Heart left ventricle (tissue), 16 donors: ENCODE measurements around the gene ZNF43. TPM values are rescaled to one million over a fixed set of nuclear protein-coding genes. Genes with fewer than 3 reads are reported as not detected.
"Not testable (repeated sequence)": the region's sequence is repeated elsewhere in the genome, so short reads cannot be mapped to it uniquely, and the experiment has no call there.

ENCODE experiments used
- ATAC-seq, 4 donors: fragments of 200-7000 bp; cut with Tn5 transposase; one replicate each; pipeline ENCODE4 v1.9.1; 2020 to 2022; ENCODE audit warnings: moderate library complexity in 4 of 4, mild to moderate bottlenecking in 3 of 4, moderate number of reproducible peaks in 1 of 4
- DNase-seq, 5 donors: peaks; one replicate each; pipeline ENCODE4 v3.0.0-alpha.2; 2020
- H3K27ac ChIP-seq, 12 donors: fragments of 200-600 bp; sonication (generic) in 4 of 12; one replicate each; pipeline versions ENCODE4 v1.5.0 to v1.8.0; 2016 to 2022; ENCODE audit warnings: mild to moderate bottlenecking in 2 of 12
- H3K27me3 ChIP-seq, 9 donors: fragments of 200-600 bp; sonication (generic) in 2 of 9; one replicate each; pipeline versions ENCODE4 v1.5.1 to v1.8.0; 2016 to 2022; ENCODE audit warnings: mild to moderate bottlenecking in 3 of 9
- H3K36me3 ChIP-seq, 9 donors: fragments of 200-600 bp; sonication (generic) in 2 of 9; one replicate each; pipeline versions ENCODE4 v1.5.0 to v1.8.0; 2018 to 2022; ENCODE audit warnings: mild to moderate bottlenecking in 2 of 9
- H3K4me1 ChIP-seq, 12 donors: fragments of 200-600 bp; sonication (generic) in 4 of 12; one replicate each; pipeline versions ENCODE4 v1.5.0 to v1.8.0; 2016 to 2022; ENCODE audit warnings: mild to moderate bottlenecking in 3 of 12
- H3K4me3 ChIP-seq, 12 donors: fragments of 200-600 bp; sonication (generic) in 4 of 12; one replicate each; pipeline versions ENCODE4 v1.5.0 to v1.8.0; 2017 to 2022; ENCODE audit warnings: mild to moderate bottlenecking in 9 of 12, moderate library complexity in 4 of 12
- H3K9me3 ChIP-seq, 12 donors: fragments of 200-600 bp; sonication (generic) in 4 of 12; one replicate each; pipeline versions ENCODE4 v1.5.0 to v1.8.0; 2016 to 2022; ENCODE audit warnings: mild to moderate bottlenecking in 1 of 12
- CTCF ChIP-seq, 12 donors: fragments of 200-600 bp; sonication (generic) in 4 of 12; IDR thresholded peaks; one replicate each; pipeline versions ENCODE4 v1.5.0 to v1.8.0; 2018 to 2022; ENCODE audit warnings: antibody characterized with exemption in 12 of 12, mild to moderate bottlenecking in 5 of 12
- POLR2A ChIP-seq, 2 donors: fragments of 450-650 bp; IDR thresholded peaks; one replicate each; pipeline ENCODE4 v1.6.1; 2017; ENCODE audit warnings: antibody characterized with exemption in 2 of 2, mild to moderate bottlenecking in 2 of 2, moderate library complexity in 2 of 2
- WGBS, 4 donors: extraction: QIAGEN DNeasy Blood & Tissue Kit in 2 of 4; methylation state at CpG; one replicate each; pipeline versions ENCODE4 v1.1.5 to v1.1.7; 2013 to 2018; 5-methylcytosine and 5-hydroxymethylcytosine counted together
- intact Hi-C, 10 donors: fragments of 100-400 bp; cut with DNase I; formaldehyde crosslinking; loops; one replicate each; pipeline versions ENCODE4 v1.11.1 to v1.14.2; 2022
- polyA plus RNA-seq, 2 donors: library from polyadenylated mRNA; stranded (reverse); fragments of 200-250 nt; gene quantifications; one replicate each; pipeline ENCODE4 v1.2.3, GENCODE V29; 2013
- total RNA-seq, 9 donors: library from RNA; depleted of rRNA in 2 of 9; stranded (reverse); fragments of >200 nt in 2 of 9; fragmentation: NEBNext Ultra II Directional in 3 of 9; extraction: Animal tissue kit (Norgen Biotek cat#: 25700) in 3 of 9; gene quantifications; one replicate each; pipeline versions ENCODE4 v1.1.0 to v1.2.4, GENCODE V29; 2016 to 2023
- donor health status: ischemic (EF 13 %, LVEDD 7.1; RV severe dilation, severe dysfunction).
- donor health status: healthy with polysubstance abuse.
- donor health status: DM: no; HTN: yes; CAD: no.
- donor health status: DM: no; HTN: no; CAD: no.
- donor health status: ischemic (EF 25% LVEDD 6.9; RV normal size, moderate dysfunction).
- donor health status: ischemic (EF 25% LVEDD 5.7; RV mildly dilated, moderate dysfunction).
- donor health status: healthy.
- donor health status: DM: yes; HTN: yes; CAD: no.
- donor health status: ischemic (EF 35%, LVEDD 5.7; RV mildly dilated, moderate dysfunction).
- donor health status: nonischemic (EF 11% LVEDD 7.7; RV severe dilation, severe dysfunction).
- donor health status: DM: yes; HTN: yes; CAD: no.
- donor health status: PGD.
- donor health status: ischemic (EF 29% LVEDD 5.4; RV normal size, mild dysfunction).
- donor health status: nonischemic (EF 23%, LVEDD 6.1; RV moderate dilation, normal function).

ZNF43 gene
- total and polyA plus RNA-seq, 11 donors = 2.6 to 13.8 (median 6.0) TPM

GRCh38 chr19:21812448-21812847 is 23.5 kb downstream of the ZNF43 start:
- ATAC-seq (no peak), DNase-seq (no peak)
- 93 to 98% (median 96%) methylated on average over 4 of the region's 4 CpGs for WGBS, 4 donors
- Histone ChIP-seq H3K4me1 (no peaks in the 10 kb centered on the region), H3K9me3 (peaks cover 2 to 85% (median 56%) of the 10 kb centered on the region in 12 donors), H3K27me3 (no peaks in the 10 kb centered on the region), H3K36me3 (peaks cover 22 to 100% (median 91%) of the 10 kb centered on the region in 9 donors), H3K4me3 (no peak overlapping the region), H3K27ac (no peak overlapping the region)
- intact Hi-C loops = no loop called here
- TF ChIP-seq CTCF (IDR thresholded peaks at IDR 0.05) (no peak), POLR2A (IDR thresholded peaks at IDR 0.05) (no peak)

GRCh38 chr19:21808400-21809000 is 27.5 kb downstream of the ZNF43 start:
- ATAC-seq, DNase-seq, intact Hi-C loops, H3K4me3 ChIP-seq, H3K27ac ChIP-seq, H3K4me1 ChIP-seq, H3K27me3 ChIP-seq: not testable (repeated sequence)
- H3K36me3 ChIP-seq = peaks cover 19 to 75% (median 51%) of the 10 kb centered on the region in 9 donors
- H3K9me3 ChIP-seq = peaks cover 5 to 100% (median 88%) of the 10 kb centered on the region in 12 donors
- 93 to 100% (median 95%) methylated on average over 3 of the region's 3 CpGs for WGBS, 4 donors

- TF ChIP-seq POLR2A (IDR thresholded peaks at IDR 0.05) (no peak), CTCF (IDR thresholded peaks at IDR 0.05) (no peak)
- H3K4me3 ChIP-seq = no peak overlapping the region
- no peaks in the 10 kb centered on the region for H3K27me3 ChIP-seq
- H3K27ac ChIP-seq = no peak overlapping the region
- peaks cover 0 to 15% (median 0%) of the 10 kb centered on the region in 12 donors for H3K9me3 ChIP-seq
- ATAC-seq (no peak), DNase-seq (no peak)
- no peaks in the 10 kb centered on the region for H3K36me3 ChIP-seq
- H3K4me1 ChIP-seq = no peaks in the 10 kb centered on the region
- WGBS, 4 donors = 77 to 80% (median 79%) methylated on average over 5 of the region's 5 CpGs
- intact Hi-C loops = no loop called here
Measured at GRCh38 chr19:21789466-21790085, 46.4 kb downstream of the ZNF43 start.

GRCh38 chr19:21786936-21787335 is 49.0 kb downstream of the ZNF43 start:
- WGBS, 4 donors = 82 to 94% (median 91%) methylated on average over 3 of the region's 3 CpGs

GRCh38 chr19:21775792-21776191 is 60.2 kb downstream of the ZNF43 start:
- H3K9me3 ChIP-seq, H3K36me3 ChIP-seq, H3K4me1 ChIP-seq, H3K4me3 ChIP-seq, DNase-seq, ATAC-seq, intact Hi-C loops, H3K27me3 ChIP-seq, H3K27ac ChIP-seq: not testable (repeated sequence)
- WGBS, 4 donors = 90 to 100% (median 95%) methylated on average over 2 to 26 of the region's 30 CpGs

More at GRCh38 chr19:21786936-21787335, 49.0 kb downstream of the ZNF43 start:
- Histone ChIP-seq H3K36me3 (no peaks in the 10 kb centered on the region), H3K9me3 (peaks cover 0 to 7% (median 0%) of the 10 kb centered on the region in 12 donors), H3K27me3 (no peaks in the 10 kb centered on the region), H3K4me1 (no peaks in the 10 kb centered on the region), H3K27ac (no peak overlapping the region), H3K4me3 (no peak overlapping the region)
- no peak for ATAC-seq
- no peak for TF ChIP-seq CTCF (IDR thresholded peaks at IDR 0.05)
- no peak for TF ChIP-seq POLR2A (IDR thresholded peaks at IDR 0.05)
- intact Hi-C loops = no loop called here
- DNase-seq = no peak
